HepG2 (cell line): Measurements from ENCODE around the gene ZBED3. TPM values are rescaled to one million over a fixed set of nuclear protein-coding genes. Genes with fewer than 3 reads are reported as not detected.
A peak's percentile ranks its signal among the peaks of the same experiment; 100 is the strongest.

Experiments used
- ETS1 ChIP-seq: sonication (generic); formaldehyde crosslinking; IDR thresholded peaks from 2 replicates; pipeline ENCODE4 v1.4.0; 2020; ENCODE audit warnings: missing genetic modification reagents
- FOXK1 ChIP-seq: sonication (generic); formaldehyde crosslinking; IDR thresholded peaks from 2 replicates; pipeline ENCODE4 v1.4.0; 2020; ENCODE audit warnings: low read depth, missing genetic modification reagents, borderline replicate concordance
- GATAD1 ChIP-seq: IDR thresholded peaks from 2 replicates; pipeline ENCODE4 v1.6.1; 2016; ENCODE audit warnings: missing genetic modification reagents, missing compliant biosample characterization
- HMG20A ChIP-seq: IDR thresholded peaks from 2 replicates; pipeline ENCODE4 v1.6.1; 2016; ENCODE audit warnings: borderline replicate concordance
- KIAA2018 ChIP-seq: sonication (generic); formaldehyde crosslinking; IDR thresholded peaks from 2 replicates; pipeline ENCODE4 v1.5.0; 2020; ENCODE audit warnings: mild to moderate bottlenecking, missing genetic modification reagents, borderline replicate concordance
- MEF2D ChIP-seq: sonication (generic); formaldehyde crosslinking; IDR thresholded peaks from 2 replicates; pipeline ENCODE4 v1.5.1; 2020; ENCODE audit warnings: mild to moderate bottlenecking, missing genetic modification reagents
- PLSCR1 ChIP-seq: sonication (generic); formaldehyde crosslinking; IDR thresholded peaks from 2 replicates; pipeline ENCODE4 v1.5.0; 2020; ENCODE audit warnings: missing genetic modification reagents, mild to moderate bottlenecking, borderline replicate concordance
- POLR2AphosphoS5 ChIP-seq: IDR thresholded peaks from 2 replicates; pipeline ENCODE4 v1.6.1; 2012; ENCODE audit warnings: low read depth, low read length
- THAP9 ChIP-seq: sonication (generic); formaldehyde crosslinking; IDR thresholded peaks from 2 replicates; pipeline ENCODE4; 2020; ENCODE audit warnings: missing genetic modification reagents, mild to moderate bottlenecking, borderline replicate concordance
- TP53 ChIP-seq: sonication (generic); formaldehyde crosslinking; conservative IDR thresholded peaks from 2 replicates; pipeline ENCODE4 v1.4.0; 2020; ENCODE audit warnings: missing genetic modification reagents
- ZNF335 ChIP-seq: sonication (generic); formaldehyde crosslinking; IDR thresholded peaks from 2 replicates; pipeline ENCODE4 v1.4.0; 2020; ENCODE audit warnings: missing genetic modification reagents
- ZNF674 ChIP-seq: sonication (generic); formaldehyde crosslinking; IDR thresholded peaks from 2 replicates; pipeline ENCODE4 v1.5.0; 2020; ENCODE audit warnings: low read depth, mild to moderate bottlenecking, missing genetic modification reagents
- ZNF788 ChIP-seq: sonication (generic); formaldehyde crosslinking; IDR thresholded peaks from 2 replicates; pipeline ENCODE4 v1.5.0; 2020; ENCODE audit warnings: mild to moderate bottlenecking, missing genetic modification reagents, borderline replicate concordance
- ZZZ3 ChIP-seq: sonication (generic); formaldehyde crosslinking; IDR thresholded peaks from 2 replicates; pipeline ENCODE4 v1.4.0; 2020; ENCODE audit warnings: missing genetic modification reagents, mild to moderate bottlenecking, borderline replicate concordance
- polyA plus RNA-seq, 8 experiments: library from polyadenylated mRNA; depleted of rRNA in 3 of 8; stranded (reverse) in 7 of 8; unstranded in 1 of 8; fragments of >200 nt; fragmentation: Illumina TruSeq in 4 of 8; extraction: Trizol in 4 of 8; gene quantifications; 2 replicates each; pipeline versions ENCODE4 v1.2.1 to v1.2.3, GENCODE V29; 2011 to 2016; ENCODE audit warnings: low read depth in 4 of 8, missing spikeins in 1 of 8, mixed read lengths in 1 of 8; ENCODE audit not compliant: insufficient read depth in 1 of 8
- total RNA-seq, 5 experiments: library from RNA; depleted of rRNA; stranded (reverse); fragments of >200 nt; fragmentation: Illumina TruSeq; extraction: Trizol; gene quantifications; 2 replicates each; pipeline ENCODE4 v1.2.3, GENCODE V29; 2016; ENCODE audit warnings: low read depth in 1 of 5

ZBED3 gene
- total and polyA plus RNA-seq, 2 of the 13 experiments (the other 11 are each of a cell fraction or from before 2014, with no cell fraction given), result 2.3 to 8.1 TPM

GRCh38 chr5:77030097-77031071 is 56.7 kb downstream of the ZBED3 start, which contains the start of gene AGGF1 (continued):
- TF ChIP-seq POLR2AphosphoS5, result peak; percentile 93
- TF ChIP-seq THAP9 (CRISPR knock-in tag), result peak; percentile 50; the same call in 1 of the 2 replicates
- peak; percentile 82 for TF ChIP-seq MEF2D (CRISPR knock-in tag)
- TF ChIP-seq ZNF335 (CRISPR knock-in tag), result peak; percentile 80; the same call in 1 of the 2 replicates
- TF ChIP-seq KIAA2018 (CRISPR knock-in tag), result no peak
- peak; percentile 98; the same call in 1 of the 2 replicates for TF ChIP-seq ZZZ3 (CRISPR knock-in tag)
- TF ChIP-seq TP53 (CRISPR knock-in tag), result 0 out of 2 replicates have a peak, but pooled peaks have one; percentile 17
- TF ChIP-seq FOXK1 (CRISPR knock-in tag), result peak; percentile 85; the same call in 1 of the 2 replicates
- TF ChIP-seq GATAD1 (CRISPR knock-in tag), result peak; percentile 96
- TF ChIP-seq ETS1 (CRISPR knock-in tag), result no peak
- no peak for TF ChIP-seq ZNF674
- no peak for TF ChIP-seq HMG20A (CRISPR knock-in tag)
- peak; percentile 80 for TF ChIP-seq ZNF788
- TF ChIP-seq PLSCR1 (CRISPR knock-in tag), result 0 out of 2 replicates have a peak, but pooled peaks have one; percentile 80
